SK-N-SH treated with all-trans-retinoic acid at 6 μM for 48 hours (cell line): Measurements from ENCODE around the gene CALR3.
A peak's percentile ranks its signal among the peaks of the same experiment; 100 is the strongest.
"Not testable (repeated sequence)": the region's sequence is repeated elsewhere in the genome, so short reads cannot be mapped to it uniquely, and the experiment has no call there.

Experiments used
- ATAC-seq: fragments of 200-7000 bp; cut with Tn5 transposase; 3 replicates; pipeline ENCODE4 v1.9.1; 2020; ENCODE audit warnings: mild to moderate bottlenecking, moderate library complexity
- ARNTL ChIP-seq: fragments of 450-650 bp; formaldehyde crosslinking; IDR thresholded peaks from 2 replicates; pipeline ENCODE4 v1.5.0; 2020; ENCODE audit warnings: low read depth, mild to moderate bottlenecking, moderate library complexity, borderline replicate concordance
- BACH2 ChIP-seq: fragments of 250-450 bp; sonication (Bioruptor Pico); IDR thresholded peaks from 2 replicates; pipeline ENCODE4 v1.9.0; 2021; ENCODE audit warnings: mild to moderate bottlenecking, borderline replicate concordance
- CREB5 ChIP-seq: fragments of 250-450 bp; sonication (Bioruptor Pico); IDR thresholded peaks from 2 replicates; pipeline ENCODE4 v1.5.1; 2020; ENCODE audit warnings: low read depth, mild to moderate bottlenecking, moderate library complexity
- CSDC2 ChIP-seq: fragments of 250-450 bp; sonication (Bioruptor Pico); IDR thresholded peaks from 2 replicates; pipeline ENCODE4 v1.5.0; 2020; ENCODE audit warnings: mild to moderate bottlenecking, moderate library complexity
- ESRRG ChIP-seq: fragments of 250-450 bp; sonication (Bioruptor Pico); IDR thresholded peaks from 2 replicates; pipeline ENCODE4 v1.6.1; 2021; ENCODE audit warnings: mild to moderate bottlenecking
- GLIS3 ChIP-seq: fragments of 250-450 bp; sonication (Bioruptor Pico); IDR thresholded peaks from 2 replicates; pipeline ENCODE4 v1.5.0; 2020; ENCODE audit warnings: mild to moderate bottlenecking, moderate library complexity
- ISL1 ChIP-seq: fragments of 250-450 bp; sonication (Bioruptor Pico); IDR thresholded peaks from 2 replicates; pipeline ENCODE4 v2.1.2; 2022; ENCODE audit warnings: mild to moderate bottlenecking, moderate library complexity
- OSR1 ChIP-seq: fragments of 250-450 bp; sonication (Bioruptor Pico); IDR thresholded peaks from 2 replicates; pipeline ENCODE4 v1.8.0; 2022; ENCODE audit warnings: moderate library complexity, mild to moderate bottlenecking, inconsistent platforms
- PATZ1 ChIP-seq: fragments of 250-450 bp; sonication (Bioruptor Pico); IDR thresholded peaks from 2 replicates; pipeline ENCODE4 v1.8.0; 2020; ENCODE audit warnings: mild to moderate bottlenecking, moderate library complexity, borderline replicate concordance
- POU6F1 ChIP-seq: fragments of 250-450 bp; sonication (Bioruptor Pico); IDR thresholded peaks from 2 replicates; pipeline ENCODE4 v1.8.0; 2021; ENCODE audit warnings: low read depth, mild to moderate bottlenecking, moderate library complexity, borderline replicate concordance
- RARB ChIP-seq: fragments of 250-450 bp; sonication (Bioruptor Pico); IDR thresholded peaks from 2 replicates; pipeline ENCODE4 v1.8.0; 2021; ENCODE audit warnings: mild to moderate bottlenecking, moderate library complexity
- SNAI2 ChIP-seq: fragments of 250-450 bp; sonication (Bioruptor Pico); IDR thresholded peaks from 2 replicates; pipeline ENCODE4 v1.5.0; 2020; ENCODE audit warnings: mild to moderate bottlenecking, moderate library complexity
- TOX ChIP-seq: fragments of 250-450 bp; sonication (Bioruptor Pico); IDR thresholded peaks from 2 replicates; pipeline ENCODE4 v1.8.0; 2021; ENCODE audit warnings: mild to moderate bottlenecking, moderate library complexity, borderline replicate concordance
- TSHZ2 ChIP-seq: fragments of 250-450 bp; sonication (Bioruptor Pico); IDR thresholded peaks from 2 replicates; pipeline ENCODE4 v1.5.0; 2020; ENCODE audit warnings: mild to moderate bottlenecking, moderate library complexity
- ZC3H10 ChIP-seq: fragments of 250-450 bp; sonication (Bioruptor Pico); IDR thresholded peaks from 2 replicates; pipeline ENCODE4 v1.5.1; 2021; ENCODE audit warnings: mild to moderate bottlenecking, moderate library complexity
- ZFP3 ChIP-seq: fragments of 250-450 bp; sonication (Bioruptor Pico); IDR thresholded peaks from 2 replicates; pipeline ENCODE4 v1.5.0; 2020; ENCODE audit warnings: mild to moderate bottlenecking, moderate library complexity

Gene CALR3

GRCh38 chr19:16496613-16496983, 631 bp upstream of the CALR3 start:
- no peak for TF ChIP-seq TOX
- no peak for TF ChIP-seq GLIS3 (CRISPR knock-in tag)
- no peak for TF ChIP-seq CSDC2 (CRISPR knock-in tag)
- TF ChIP-seq ZC3H10 (CRISPR knock-in tag): no peak
- TF ChIP-seq SNAI2 (CRISPR knock-in tag): no peak
- TF ChIP-seq ISL1 (CRISPR knock-in tag): no peak
- TF ChIP-seq ESRRG (CRISPR knock-in tag): no peak
- TF ChIP-seq OSR1 (CRISPR knock-in tag): no peak
- no peak for TF ChIP-seq PATZ1 (CRISPR knock-in tag)
- TF ChIP-seq ARNTL (CRISPR knock-in tag): no peak
- TF ChIP-seq RARB (CRISPR knock-in tag): no peak
- TF ChIP-seq BACH2 (CRISPR knock-in tag): no peak
- ATAC-seq: peak; percentile 29

GRCh38 chr19:16486476-16486875, 9.5 kb downstream of the CALR3 start:
- ATAC-seq: not testable (repeated sequence)

GRCh38 chr19:16482745-16483144, 13.2 kb downstream of the CALR3 start:
- no peak for ATAC-seq
- TF ChIP-seq PATZ1 (CRISPR knock-in tag) (no peak), TOX (no peak), TSHZ2 (CRISPR knock-in tag) (no peak)

- ATAC-seq: no peak
- TF ChIP-seq ZC3H10 (CRISPR knock-in tag): no peak
- TF ChIP-seq TSHZ2 (CRISPR knock-in tag): no peak
- no peak for TF ChIP-seq CSDC2 (CRISPR knock-in tag)
- TF ChIP-seq ZFP3 (CRISPR knock-in tag): no peak
- TF ChIP-seq POU6F1: no peak
- TF ChIP-seq BACH2 (CRISPR knock-in tag): no peak
- no peak for TF ChIP-seq CREB5 (CRISPR knock-in tag)
- TF ChIP-seq, all 23 proteins: peak for 0
Measured at GRCh38 chr19:16477311-16477710, 18.7 kb downstream of the CALR3 start.
